HG03097 (cell line): ENCODE measurements around the gene SPTB.

Source experiments
- ATAC-seq: cut with Tn5 transposase; IDR thresholded peaks from one replicate; pipeline ENCODE4 v1.9.1; 2021; ENCODE audit not compliant: unreplicated experiment, low FRiP score

Gene SPTB

DNA sequence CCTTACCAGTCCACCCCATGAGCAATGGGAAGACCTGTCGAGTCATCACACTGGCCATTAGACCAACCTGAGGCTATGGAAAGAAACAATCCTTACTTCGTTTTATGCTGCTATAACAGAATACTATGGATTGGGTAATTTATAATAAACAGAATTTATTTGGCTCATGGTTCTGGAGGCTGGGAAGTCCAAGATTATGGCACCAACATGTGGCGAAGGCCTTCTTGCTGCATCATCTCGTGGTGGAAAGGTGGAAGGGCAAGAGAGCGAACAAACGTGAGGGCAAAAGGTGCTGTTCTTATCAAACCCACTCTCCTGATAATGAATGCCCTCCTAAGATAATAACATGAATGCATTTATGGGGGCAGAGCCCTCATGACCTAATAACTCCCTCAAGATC lies 9.6 kb upstream of the SPTB start:
- no peak for ATAC-seq

DNA sequence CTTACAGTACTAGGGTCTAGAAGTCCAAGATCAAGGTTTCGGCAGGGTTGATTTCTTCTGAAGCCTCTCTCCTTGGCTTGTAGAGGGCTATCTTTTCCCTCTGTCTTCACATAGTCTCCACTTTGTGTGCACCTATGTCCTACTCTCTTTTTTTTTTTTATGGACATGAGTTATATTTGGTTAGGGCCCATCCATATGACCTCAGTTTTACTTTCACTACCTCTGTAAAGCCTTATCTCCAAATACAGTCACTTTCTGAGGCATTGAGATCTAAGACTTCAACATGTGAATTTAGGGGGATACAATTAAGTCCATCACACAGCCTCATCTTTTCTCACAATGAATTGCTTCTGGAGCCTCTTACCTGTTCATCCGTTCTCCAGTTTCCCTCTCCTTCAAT lies 5.9 kb upstream of the SPTB start:
- no peak for ATAC-seq

DNA sequence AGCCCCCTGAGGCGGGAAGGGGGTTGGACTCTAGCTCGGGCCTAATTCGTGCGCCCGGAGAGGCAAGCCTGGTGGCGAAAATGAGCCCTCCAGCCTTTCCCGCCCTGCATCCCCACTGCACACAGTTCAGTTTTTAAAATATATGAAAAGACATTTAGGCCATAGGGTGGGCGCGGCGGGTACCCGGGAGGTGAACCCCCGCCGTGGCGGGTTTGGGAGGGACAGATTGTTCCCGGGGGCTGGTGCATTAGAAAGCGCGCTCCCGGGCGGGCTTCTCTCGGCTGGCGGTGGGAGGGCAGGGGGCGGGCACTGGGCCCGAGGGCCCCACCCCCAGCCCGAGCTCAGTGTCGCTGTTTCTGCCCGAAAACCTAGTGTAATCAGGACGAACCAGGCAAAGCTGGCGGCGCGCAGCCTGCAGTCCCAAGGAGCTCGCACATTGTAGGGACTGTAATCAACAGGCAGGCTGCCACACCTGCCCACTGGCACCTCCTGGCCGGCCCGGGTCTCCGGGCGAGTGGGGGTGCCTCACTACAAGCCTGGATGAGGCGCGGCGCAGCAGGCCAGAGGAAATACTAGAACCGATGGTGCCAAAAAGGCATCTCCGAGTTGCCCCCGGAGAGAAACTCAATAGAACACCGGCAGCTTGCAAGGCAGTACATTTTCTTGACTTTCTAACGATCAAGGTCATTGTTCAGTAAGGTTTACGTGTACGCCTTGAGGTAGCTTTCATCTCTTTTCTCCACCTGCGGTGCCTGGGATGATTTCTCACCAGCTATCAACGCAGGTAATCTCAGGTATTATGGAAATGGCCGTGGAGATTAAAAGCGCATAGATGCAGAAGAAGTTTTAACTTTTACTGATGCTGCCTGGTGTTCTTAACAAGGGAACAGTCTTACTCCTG lies 764 bp upstream of the SPTB start:
- ATAC-seq = no peak

DNA sequence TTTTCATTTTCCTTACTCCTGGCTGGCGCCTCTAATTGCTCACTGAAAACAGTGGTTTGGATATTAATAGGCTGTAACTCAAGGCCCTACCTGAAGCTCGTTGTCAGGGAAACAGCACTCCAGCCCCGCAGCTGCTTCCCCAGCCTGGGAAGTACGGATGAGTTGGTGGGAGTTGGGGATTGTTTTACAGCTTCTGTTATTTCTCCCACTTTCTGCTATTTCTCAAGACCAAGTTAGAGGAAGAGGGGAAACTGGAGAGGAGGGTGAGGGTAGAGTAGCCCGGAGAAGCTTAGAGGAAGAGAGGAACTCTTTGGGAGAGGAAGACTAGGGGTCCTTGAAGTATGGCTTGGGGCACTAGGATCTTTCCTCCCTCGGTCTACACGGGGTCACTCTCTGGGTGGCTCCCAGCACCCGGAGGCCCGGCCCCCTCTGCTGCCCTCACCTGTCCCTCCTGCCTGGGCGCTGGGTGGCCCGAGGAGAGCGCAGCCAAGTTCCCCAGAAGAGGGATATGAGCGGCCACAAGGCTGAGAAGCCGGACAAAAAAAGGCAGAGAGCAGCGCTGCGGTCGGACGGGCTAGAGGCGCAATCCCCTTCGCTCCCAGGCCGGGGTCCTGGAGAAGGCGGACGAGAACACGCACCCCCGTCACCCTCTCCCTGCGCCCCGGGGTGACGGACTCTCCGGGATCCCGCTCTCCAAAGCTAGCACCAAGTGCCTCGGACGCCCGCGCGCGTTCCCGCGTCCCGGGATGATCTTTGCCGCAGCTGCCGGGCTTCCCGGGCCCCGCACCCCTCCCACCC lies 671 bp downstream of the SPTB start:
- no peak for ATAC-seq

DNA sequence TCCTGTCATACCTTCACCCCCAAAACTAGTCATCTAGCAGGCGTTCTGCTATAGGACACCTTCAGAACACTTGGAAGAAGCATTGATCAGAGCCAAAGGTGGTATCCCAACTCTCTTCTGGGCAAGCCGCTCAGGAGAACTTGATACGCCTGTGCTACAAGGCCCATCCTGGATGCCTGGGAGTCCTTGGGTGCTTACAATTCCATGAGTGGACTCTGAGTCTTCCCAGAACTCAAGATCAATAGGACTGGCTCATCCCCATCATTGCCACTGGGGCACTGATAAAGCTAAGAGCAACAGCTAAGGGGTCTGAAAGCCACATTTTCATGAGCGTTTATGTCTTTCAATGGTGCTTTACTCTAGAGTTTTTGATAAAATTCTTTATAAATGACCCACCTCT lies 1.9 kb downstream of the SPTB start:
- ATAC-seq = no peak

DNA sequence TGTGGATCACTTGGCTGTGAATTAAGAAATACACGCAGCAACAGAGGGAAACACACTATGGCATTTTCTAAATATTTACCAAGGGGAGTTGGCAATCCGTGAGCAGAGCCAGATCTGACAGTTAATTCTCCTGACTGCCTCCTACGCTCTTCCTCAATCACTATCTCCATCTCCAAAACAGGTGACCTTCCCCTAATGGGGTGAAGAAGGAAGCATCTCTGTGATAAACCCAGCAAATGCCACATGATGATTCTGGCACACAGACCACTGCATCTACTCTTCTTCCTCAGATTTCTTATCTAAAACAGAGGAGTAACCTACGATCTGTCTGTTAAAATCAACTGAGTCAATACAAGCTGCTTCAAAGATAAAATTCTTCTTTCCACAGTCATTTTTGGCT lies 4.4 kb downstream of the SPTB start:
- no peak for ATAC-seq

GRCh38 chr14:64873506-64874219 lies 6.0 kb downstream of the SPTB start:
- no peak for ATAC-seq

- ATAC-seq = no peak
These were observed 8.4 kb downstream of the SPTB start for GRCh38 chr14:64871344-64871743.

DNA sequence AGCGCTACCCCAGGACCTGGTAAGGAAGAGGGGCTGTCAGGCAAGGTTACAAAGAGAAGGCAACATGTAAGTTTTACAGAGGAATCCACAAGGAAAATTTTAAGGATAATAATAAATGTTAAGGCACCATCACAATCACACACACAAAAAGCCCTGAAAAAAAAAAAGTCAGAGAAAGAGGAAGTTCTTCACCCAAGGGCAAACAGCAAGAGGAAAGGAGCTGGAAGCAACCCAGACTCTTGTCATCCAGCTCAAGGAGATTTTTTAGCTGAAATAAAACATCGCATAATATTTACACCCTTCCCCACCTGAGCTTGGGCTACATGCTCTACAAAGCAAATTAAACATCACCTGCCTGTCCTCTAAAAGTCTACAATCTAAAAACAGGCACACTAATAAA lies 9.5 kb downstream of the SPTB start:
- no peak for ATAC-seq

DNA sequence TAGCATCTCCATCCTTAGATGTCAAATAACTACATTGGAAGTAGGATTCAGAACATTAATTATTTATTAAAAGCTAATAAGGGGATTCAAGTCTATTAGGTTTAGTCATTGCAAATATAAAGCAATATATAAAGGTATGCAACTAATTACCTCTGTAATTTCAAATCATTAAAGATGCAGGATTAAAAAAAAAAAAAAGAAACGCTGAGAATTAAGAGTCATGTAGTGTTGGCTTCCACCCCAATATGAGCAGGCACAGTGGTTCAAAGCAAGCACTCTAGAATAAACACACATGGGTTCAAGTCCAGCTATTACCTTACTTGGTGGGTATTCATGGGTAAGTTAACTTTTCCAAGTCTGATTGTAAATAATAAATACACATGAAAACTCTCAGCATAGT lies 10.9 kb downstream of the SPTB start:
- no peak for ATAC-seq

DNA sequence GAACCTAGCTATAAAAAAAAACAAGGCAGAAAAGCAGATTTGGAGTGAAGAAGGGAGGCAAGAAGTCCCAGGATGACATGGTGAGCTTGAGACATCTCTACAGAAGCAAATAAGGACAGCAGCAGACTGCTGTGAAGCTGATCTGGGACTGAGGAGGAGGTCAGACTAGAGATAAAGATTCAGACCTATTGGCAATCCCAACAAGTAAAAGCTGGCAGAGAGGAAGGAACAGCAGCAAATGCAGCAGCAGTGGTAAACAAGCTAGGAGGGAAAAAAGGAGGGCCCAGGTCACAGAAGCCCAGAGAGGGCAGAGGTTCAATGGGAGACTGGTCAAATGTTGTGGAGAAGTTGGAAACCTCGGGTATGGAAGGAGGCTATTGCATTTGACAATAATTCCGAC lies 11.3 kb downstream of the SPTB start:
- ATAC-seq = no peak

GRCh38 chr14:64867182-64867581 lies 12.5 kb downstream of the SPTB start:
- no peak for ATAC-seq

GRCh38 chr14:64865992-64866391 lies 13.7 kb downstream of the SPTB start:
- no peak for ATAC-seq

GRCh38 chr14:64865109-64865508 lies 14.6 kb downstream of the SPTB start:
- ATAC-seq = no peak

DNA sequence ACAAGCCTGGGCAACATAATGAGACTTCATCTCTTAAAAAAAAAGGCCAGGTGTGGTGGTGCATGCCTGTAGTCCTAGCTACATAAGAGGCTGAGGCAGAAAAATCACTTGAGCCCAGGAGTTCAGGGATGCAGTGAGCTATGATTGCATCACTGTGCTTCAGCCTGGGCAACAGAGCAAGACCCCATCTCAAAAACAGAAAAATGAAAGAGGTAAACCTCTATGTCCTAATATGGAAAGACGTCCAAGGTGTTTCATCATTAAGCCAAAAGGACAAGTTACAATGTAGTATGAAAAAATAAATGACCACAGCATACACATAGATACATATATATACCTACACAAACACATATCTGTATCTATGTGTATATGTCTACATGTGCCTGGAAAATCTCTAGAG lies 15.4 kb downstream of the SPTB start:
- no peak for ATAC-seq

GRCh38 chr14:64861916-64862315 lies 17.8 kb downstream of the SPTB start:
- no peak for ATAC-seq

- ATAC-seq = no peak
These were observed 19.7 kb downstream of the SPTB start for GRCh38 chr14:64860039-64860438.

DNA sequence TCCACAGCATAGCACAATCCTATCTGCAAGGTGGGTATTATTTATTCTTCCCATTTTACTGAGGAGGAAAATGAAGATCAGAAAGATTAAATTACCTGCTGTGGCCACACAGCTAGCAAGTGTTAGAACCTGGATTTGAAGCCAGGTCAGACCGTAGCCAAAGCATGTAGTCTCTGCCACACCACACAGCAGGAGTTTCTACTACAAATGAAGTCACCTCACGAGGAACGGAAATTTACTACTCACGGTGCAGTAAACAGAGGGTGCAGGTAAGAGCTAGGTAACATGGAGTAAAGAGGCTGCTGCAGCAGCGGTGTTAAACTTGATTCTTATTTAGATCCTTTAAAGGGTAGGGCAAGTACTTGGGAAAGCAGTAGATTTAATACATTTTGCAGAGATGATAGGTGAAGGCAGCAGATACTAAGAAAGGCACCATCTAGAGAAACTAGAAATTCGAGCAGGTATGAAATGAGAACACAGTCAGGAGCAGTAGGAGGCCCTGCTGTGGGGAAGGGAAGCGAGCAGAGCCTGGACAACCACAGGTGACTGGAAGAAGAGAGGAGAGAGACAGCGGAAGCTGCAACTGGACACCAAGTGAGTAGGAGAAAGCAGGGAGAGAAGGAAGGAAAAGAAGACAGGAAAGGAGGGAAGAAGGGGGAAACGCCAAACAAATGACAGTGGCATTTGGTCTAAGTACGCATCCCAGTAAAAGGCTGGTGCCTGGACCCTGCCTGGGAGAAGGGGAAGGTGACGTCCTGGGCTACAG lies 21.5 kb downstream of the SPTB start:
- ATAC-seq = no peak

- no peak for ATAC-seq
These were observed 22.9 kb downstream of the SPTB start for GRCh38 chr14:64856529-64857445.
